ENCODE results near the gene HRK. TPM values are rescaled to one million over a fixed set of nuclear protein-coding genes. Genes with fewer than 3 reads are reported as not detected.

HRK gene
- total and polyA plus RNA-seq, 9 of the 15 experiments (the other 6 are each of a cell fraction or from before 2014, with no cell fraction given), result 0.01 to 0.05 (median 0.04) TPM; not detected in 6

DNA sequence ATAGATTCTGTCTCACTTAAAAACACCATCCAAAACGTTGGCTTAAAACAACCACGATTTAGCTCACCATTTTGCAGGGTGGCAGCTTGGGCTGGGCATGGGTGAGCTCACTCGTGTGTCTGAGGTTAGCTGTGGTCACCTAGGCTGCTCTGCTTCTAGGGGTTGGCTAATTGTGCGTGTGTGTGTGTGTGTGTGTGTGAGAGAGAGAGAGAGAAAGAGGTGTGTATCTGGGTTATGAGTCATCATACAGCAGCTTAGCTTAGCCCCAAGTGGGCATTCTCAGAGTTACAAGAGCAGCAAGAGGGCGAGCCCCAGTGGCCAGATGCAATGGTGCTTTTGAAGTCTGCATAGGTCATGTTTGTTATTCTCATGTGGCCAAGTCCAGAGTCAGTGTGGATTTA is 35.5 kb upstream of the HRK start:
- Histone ChIP-seq H3K4me3 (no peak overlapping the region), H3K79me2 (ENCODE audit: control insufficient read depth, insufficient read depth, low read length) (peaks cover 47% of the 10 kb centered on the region), H3K27ac (ENCODE audit: extremely low read depth, low read depth, low read length) (peak overlapping the region; percentile 34; the same call in 1 of the 3 replicates), H4K20me1 (replicated peaks; ENCODE audit: control insufficient read depth, insufficient read depth, low read length) (no peaks in the 10 kb centered on the region), H3K4me2 (ENCODE audit: insufficient read depth, low read length) (peak overlapping the region; percentile 59), H3K4me1 (replicated peaks in 1 of 2; ENCODE audit: control insufficient read depth in 2 of 2, insufficient read depth in 2 of 2, low read length in 2 of 2) (peaks cover 19 to 48% of the 10 kb centered on the region in 2 experiments), H3K9me3 (replicated peaks; ENCODE audit: control insufficient read depth, insufficient read depth, low read depth, low read length) (no peaks in the 10 kb centered on the region), H3K9ac (ENCODE audit: insufficient read depth in 1 of 2, low read depth in 2 of 2, low read length in 2 of 2) (peak overlapping the region in 1 of 2 experiments; percentile 27; a peak in 2 of 4 replicates), H3K9me1 (ENCODE audit: control insufficient read depth, insufficient read depth, low read length) (no peaks in the 10 kb centered on the region), H2AFZ (ENCODE audit: low read depth, low read length) (no peak overlapping the region), H3K36me3 (ENCODE audit: control insufficient read depth, insufficient read depth, low read length) (peaks cover 10% of the 10 kb centered on the region; the same call in 2 of the 3 replicates), H3K27me3 (ENCODE audit: control insufficient read depth in 2 of 2, insufficient read depth in 2 of 2, low read length in 2 of 2) (no peaks in the 10 kb centered on the region)
- peak; percentile 80 for ATAC-seq
- WGBS (ENCODE audit: insufficient coverage, low coverage, missing lambda C conversion rate), result 8% methylated on average over 4 of the region's 5 CpGs
- FAIRE-seq, result peak; percentile 81
- peak; percentile 65 to 83 (median 71) for DNase-seq (ENCODE audit: extremely low read depth in 1 of 4, low spot score in 3 of 4)
- in situ Hi-C loops (cut with MboI), result no loop called here
- intact Hi-C loops (cut with micrococcal nuclease), result loop anchor here (2.0 kb wide), 1 partner anchor 214 kb away; no protein-coding TSS in a partner anchor
- CTCF ChIA-PET (ENCODE audit: low intra/inter-chr PET ratio), result no interaction called here
- no TSS peak for BruUV-seq (replicated peaks)
- POLR2A ChIA-PET, result interaction anchor here (1.0 to 1.1 kb wide), 2 partner anchors 10 to 74 kb away, joined by 3 to 6 read pairs; no protein-coding TSS in a partner anchor
- TF ChIP-seq ATF1 (CRISPR knock-in tag; IDR thresholded peaks at IDR 0.05) (no peak), ATF1 (tag; IDR thresholded peaks at IDR 0.05) (peak; percentile 73), CHD4 (IDR thresholded peaks at IDR 0.05; ENCODE audit: insufficient read depth, insufficient replicate concordance, low read depth, low read length, poor library complexity, severe bottlenecking) (no peak), SMARCA4 (IDR thresholded peaks at IDR 0.05) (peak; percentile 93), HDGF (IDR thresholded peaks at IDR 0.05) (peak; percentile 83; the same call in 1 of the 2 replicates), RAD21 (CRISPR knock-in tag; conservative IDR thresholded peaks at IDR 0.05 in 1 of 2, IDR thresholded peaks at IDR 0.05 in 1 of 2) (peak; percentile 49 to 75), CEBPG (CRISPR knock-in tag; IDR thresholded peaks at IDR 0.05) (no peak), CEBPG (tag; conservative IDR thresholded peaks at IDR 0.05 in 1 of 2, IDR thresholded peaks at IDR 0.05 in 1 of 2) (peak; percentile 47 to 52; a peak in 2 of 4 replicates), NCOA1 (IDR thresholded peaks at IDR 0.05; ENCODE audit: low read depth) (0 out of 2 replicates have a peak, but pooled peaks have one; percentile 45), HDAC2 (IDR thresholded peaks at IDR 0.05) (peak; percentile 63; the same call in 1 of the 2 replicates), POLR2B (IDR thresholded peaks at IDR 0.05; ENCODE audit: low read depth, partially characterized antibody) (peak; percentile 33)
- TF ChIP-seq, protein P1, sequence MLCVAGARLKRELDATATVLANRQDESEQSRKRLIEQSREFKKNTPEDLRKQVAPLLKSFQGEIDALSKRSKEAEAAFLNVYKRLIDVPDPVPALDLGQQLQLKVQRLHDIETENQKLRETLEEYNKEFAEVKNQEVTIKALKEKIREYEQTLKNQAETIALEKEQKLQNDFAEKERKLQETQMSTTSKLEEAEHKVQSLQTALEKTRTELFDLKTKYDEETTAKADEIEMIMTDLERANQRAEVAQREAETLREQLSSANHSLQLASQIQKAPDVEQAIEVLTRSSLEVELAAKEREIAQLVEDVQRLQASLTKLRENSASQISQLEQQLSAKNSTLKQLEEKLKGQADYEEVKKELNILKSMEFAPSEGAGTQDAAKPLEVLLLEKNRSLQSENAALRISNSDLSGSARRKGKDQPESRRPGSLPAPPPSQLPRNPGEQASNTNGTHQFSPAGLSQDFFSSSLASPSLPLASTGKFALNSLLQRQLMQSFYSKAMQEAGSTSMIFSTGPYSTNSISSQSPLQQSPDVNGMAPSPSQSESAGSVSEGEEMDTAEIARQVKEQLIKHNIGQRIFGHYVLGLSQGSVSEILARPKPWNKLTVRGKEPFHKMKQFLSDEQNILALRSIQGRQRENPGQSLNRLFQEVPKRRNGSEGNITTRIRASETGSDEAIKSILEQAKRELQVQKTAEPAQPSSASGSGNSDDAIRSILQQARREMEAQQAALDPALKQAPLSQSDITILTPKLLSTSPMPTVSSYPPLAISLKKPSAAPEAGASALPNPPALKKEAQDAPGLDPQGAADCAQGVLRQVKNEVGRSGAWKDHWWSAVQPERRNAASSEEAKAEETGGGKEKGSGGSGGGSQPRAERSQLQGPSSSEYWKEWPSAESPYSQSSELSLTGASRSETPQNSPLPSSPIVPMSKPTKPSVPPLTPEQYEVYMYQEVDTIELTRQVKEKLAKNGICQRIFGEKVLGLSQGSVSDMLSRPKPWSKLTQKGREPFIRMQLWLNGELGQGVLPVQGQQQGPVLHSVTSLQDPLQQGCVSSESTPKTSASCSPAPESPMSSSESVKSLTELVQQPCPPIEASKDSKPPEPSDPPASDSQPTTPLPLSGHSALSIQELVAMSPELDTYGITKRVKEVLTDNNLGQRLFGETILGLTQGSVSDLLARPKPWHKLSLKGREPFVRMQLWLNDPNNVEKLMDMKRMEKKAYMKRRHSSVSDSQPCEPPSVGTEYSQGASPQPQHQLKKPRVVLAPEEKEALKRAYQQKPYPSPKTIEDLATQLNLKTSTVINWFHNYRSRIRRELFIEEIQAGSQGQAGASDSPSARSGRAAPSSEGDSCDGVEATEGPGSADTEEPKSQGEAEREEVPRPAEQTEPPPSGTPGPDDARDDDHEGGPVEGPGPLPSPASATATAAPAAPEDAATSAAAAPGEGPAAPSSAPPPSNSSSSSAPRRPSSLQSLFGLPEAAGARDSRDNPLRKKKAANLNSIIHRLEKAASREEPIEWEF (CRISPR knock-in tag; IDR thresholded peaks at IDR 0.05), result 0 out of 2 replicates have a peak, but pooled peaks have one; percentile 35
- TF ChIP-seq, protein P2, sequence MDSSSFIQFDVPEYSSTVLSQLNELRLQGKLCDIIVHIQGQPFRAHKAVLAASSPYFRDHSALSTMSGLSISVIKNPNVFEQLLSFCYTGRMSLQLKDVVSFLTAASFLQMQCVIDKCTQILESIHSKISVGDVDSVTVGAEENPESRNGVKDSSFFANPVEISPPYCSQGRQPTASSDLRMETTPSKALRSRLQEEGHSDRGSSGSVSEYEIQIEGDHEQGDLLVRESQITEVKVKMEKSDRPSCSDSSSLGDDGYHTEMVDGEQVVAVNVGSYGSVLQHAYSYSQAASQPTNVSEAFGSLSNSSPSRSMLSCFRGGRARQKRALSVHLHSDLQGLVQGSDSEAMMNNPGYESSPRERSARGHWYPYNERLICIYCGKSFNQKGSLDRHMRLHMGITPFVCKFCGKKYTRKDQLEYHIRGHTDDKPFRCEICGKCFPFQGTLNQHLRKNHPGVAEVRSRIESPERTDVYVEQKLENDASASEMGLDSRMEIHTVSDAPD (CRISPR knock-in tag; IDR thresholded peaks at IDR 0.05), result no peak
- TF ChIP-seq, protein P3, sequence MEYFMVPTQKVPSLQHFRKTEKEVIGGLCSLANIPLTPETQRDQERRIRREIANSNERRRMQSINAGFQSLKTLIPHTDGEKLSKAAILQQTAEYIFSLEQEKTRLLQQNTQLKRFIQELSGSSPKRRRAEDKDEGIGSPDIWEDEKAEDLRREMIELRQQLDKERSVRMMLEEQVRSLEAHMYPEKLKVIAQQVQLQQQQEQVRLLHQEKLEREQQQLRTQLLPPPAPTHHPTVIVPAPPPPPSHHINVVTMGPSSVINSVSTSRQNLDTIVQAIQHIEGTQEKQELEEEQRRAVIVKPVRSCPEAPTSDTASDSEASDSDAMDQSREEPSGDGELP (CRISPR knock-in tag; IDR thresholded peaks at IDR 0.05; ENCODE audit: borderline replicate concordance), result peak; percentile 41; the same call in 1 of the 2 replicates
